RWPE2 (cell line): Measurements from ENCODE around the gene SOX4.

Experiments
- ATAC-seq: fragments of 200-7000 bp; cut with Tn5 transposase; 3 replicates; pipeline ENCODE4 v1.9.1; 2021; ENCODE audit warnings: low read depth
- DNase-seq: peaks from one replicate; pipeline ENCODE4 v3.0.0-alpha.2; 2020; ENCODE audit warnings: low spot score
- H3K27ac ChIP-seq: fragments of 450-650 bp; 2 replicates; pipeline ENCODE4 v1.5.1; 2017; ENCODE audit warnings: mild to moderate bottlenecking; ENCODE audit not compliant: poor library complexity, severe bottlenecking
- H3K27me3 ChIP-seq: fragments of 250-450 bp; sonication (Bioruptor Pico); 2 replicates; pipeline ENCODE4 v1.5.1; 2021; ENCODE audit warnings: mild to moderate bottlenecking, moderate library complexity; ENCODE audit not compliant: insufficient read depth, poor library complexity, severe bottlenecking
- H3K36me3 ChIP-seq: fragments of 250-450 bp; sonication (Bioruptor Pico); 2 replicates; pipeline ENCODE4 v1.5.1; 2020; ENCODE audit warnings: low read depth, mild to moderate bottlenecking, moderate library complexity
- H3K4me1 ChIP-seq: fragments of 250-450 bp; sonication (Bioruptor Pico); 2 replicates; pipeline ENCODE4 v1.5.1; 2021; ENCODE audit warnings: mild to moderate bottlenecking, moderate library complexity; ENCODE audit not compliant: insufficient read depth, poor library complexity, severe bottlenecking
- H3K4me3 ChIP-seq: fragments of 250-450 bp; sonication (Bioruptor Pico); 2 replicates; pipeline ENCODE4 v1.5.1; 2021; ENCODE audit warnings: mild to moderate bottlenecking, moderate library complexity; ENCODE audit not compliant: severe bottlenecking
- H3K9me3 ChIP-seq: fragments of 250-450 bp; sonication (Bioruptor Pico); 2 replicates; pipeline ENCODE4 v1.5.1; 2021; ENCODE audit warnings: mild to moderate bottlenecking, moderate library complexity; ENCODE audit not compliant: severe bottlenecking
- CTCF ChIP-seq: fragments of 450-650 bp; IDR thresholded peaks from one replicate; pipeline ENCODE4 v1.5.1; 2017; ENCODE audit warnings: mild to moderate bottlenecking, moderate library complexity; ENCODE audit not compliant: poor library complexity, severe bottlenecking

SOX4 gene

GRCh38 chr6:21599051-21599696 is 5.6 kb downstream of the SOX4 start:
- H3K27me3 ChIP-seq = no peaks in the 10 kb centered on the region
- H3K9me3 ChIP-seq = no peaks in the 10 kb centered on the region
- peak overlapping the region; percentile 79 for H3K27ac ChIP-seq
- H3K36me3 ChIP-seq = peaks cover 25% of the 10 kb centered on the region
- DNase-seq = no peak
- no peak overlapping the region for H3K4me3 ChIP-seq
- peaks cover 17% of the 10 kb centered on the region for H3K4me1 ChIP-seq
- no peak for TF ChIP-seq CTCF
- no peak for ATAC-seq

DNA sequence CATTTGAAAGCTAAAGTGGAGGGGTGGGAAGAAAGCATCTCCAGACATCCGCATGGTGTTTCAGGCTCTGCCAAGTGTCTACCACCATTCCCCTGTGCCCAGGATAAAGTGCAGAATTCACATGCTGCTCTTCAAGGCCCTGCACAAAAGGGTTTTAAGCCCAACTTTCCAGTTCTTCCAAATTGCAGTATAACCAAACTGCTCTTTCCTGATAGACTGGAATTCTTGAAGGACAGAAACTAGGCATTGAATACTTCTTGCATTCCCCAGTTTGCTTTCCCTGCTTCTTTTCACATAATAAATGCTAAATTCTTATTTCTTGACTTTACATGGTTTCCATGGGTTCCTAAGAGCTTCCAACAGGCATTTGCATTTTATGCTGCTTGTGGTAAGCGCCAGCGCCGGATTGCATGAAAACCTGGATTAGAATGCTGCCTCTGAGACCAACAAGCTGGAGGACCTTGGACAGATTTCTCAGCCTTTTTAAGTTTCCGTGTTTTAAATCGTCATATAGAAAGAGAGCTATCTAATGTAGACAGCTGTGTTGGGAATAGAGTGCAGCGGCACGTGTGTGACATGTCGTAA is 7.9 kb downstream of the SOX4 start:
- ATAC-seq = no peak
- DNase-seq = no peak
- H3K4me1 ChIP-seq = peaks cover 17% of the 10 kb centered on the region
- H3K36me3 ChIP-seq = peaks cover 22% of the 10 kb centered on the region
- TF ChIP-seq CTCF = no peak
- H3K27ac ChIP-seq = no peak overlapping the region
- H3K27me3 ChIP-seq = no peaks in the 10 kb centered on the region
- no peaks in the 10 kb centered on the region for H3K9me3 ChIP-seq
- H3K4me3 ChIP-seq = no peak overlapping the region

DNA sequence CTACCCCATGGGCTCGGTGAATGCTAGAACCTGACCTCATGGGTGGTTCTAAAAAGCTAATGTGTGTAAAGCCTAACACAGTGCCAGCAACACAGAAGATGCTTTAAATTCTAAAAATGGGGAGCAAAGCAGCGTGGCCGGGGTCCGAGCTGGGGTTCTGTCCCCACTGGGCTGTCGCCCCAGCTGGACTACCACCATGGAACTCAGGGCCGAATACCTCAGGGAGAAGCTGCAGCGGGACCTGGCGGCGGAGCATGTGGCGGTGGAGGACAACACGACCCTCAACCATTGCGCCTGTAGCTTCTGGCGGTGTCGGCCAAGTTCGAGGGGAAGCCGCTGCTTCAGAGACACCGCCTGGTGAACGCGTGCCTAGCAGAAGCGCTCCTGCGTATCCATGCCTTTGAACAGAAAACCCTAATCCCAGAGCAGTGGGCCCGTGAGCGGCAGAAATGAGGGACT is 8.4 kb downstream of the SOX4 start:
- H3K4me3 ChIP-seq = no peak overlapping the region
- no peak for TF ChIP-seq CTCF
- DNase-seq = no peak
- no peaks in the 10 kb centered on the region for H3K27me3 ChIP-seq
- H3K36me3 ChIP-seq = peaks cover 22% of the 10 kb centered on the region
- no peak overlapping the region for H3K27ac ChIP-seq
- ATAC-seq = no peak
- no peaks in the 10 kb centered on the region for H3K9me3 ChIP-seq
- peaks cover 17% of the 10 kb centered on the region for H3K4me1 ChIP-seq

DNA sequence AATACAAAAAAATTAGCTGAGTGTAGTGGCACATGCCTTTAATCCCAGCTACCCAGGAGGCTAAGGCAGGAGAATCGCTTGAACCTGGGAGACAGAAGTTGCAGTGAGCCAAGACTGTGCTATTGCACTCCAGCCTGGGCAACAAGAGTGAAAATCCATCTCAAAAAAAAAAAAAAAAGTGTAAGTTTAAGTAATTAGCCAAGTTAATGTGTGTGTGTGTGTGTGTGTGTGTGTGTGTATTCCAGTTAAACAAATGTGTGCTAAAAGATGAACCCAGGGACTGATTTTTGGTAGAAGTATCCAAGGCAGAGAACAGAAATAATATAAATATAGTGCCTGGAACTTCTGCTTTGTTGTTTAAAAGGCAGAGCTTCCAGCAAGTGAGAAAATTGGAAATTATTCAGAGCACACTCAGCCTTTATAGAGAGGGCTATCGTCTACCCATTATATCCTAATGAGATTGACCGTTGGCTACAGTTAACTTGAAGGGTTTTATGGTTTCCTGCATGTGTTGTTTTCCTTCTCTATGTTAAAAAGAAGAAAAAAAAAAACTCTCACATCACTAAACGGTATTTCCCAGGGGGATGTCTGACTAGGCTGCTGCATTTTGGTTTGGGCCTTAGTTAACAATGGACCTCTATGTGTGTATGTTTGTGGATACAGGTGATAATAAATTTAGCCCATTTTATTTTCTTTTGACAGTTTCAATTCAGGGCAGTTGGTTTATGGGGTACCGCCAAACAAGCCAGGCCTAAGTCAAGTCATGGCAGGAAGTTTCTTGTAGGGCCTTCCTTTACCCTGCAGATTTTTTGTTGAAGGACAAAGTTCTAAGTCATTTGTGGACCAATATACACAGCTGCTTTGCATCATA is 9.8 kb downstream of the SOX4 start:
- H3K36me3 ChIP-seq = peaks cover 13% of the 10 kb centered on the region
- no peak for TF ChIP-seq CTCF
- ATAC-seq = no peak
- H3K9me3 ChIP-seq = no peaks in the 10 kb centered on the region
- H3K27ac ChIP-seq = no peak overlapping the region
- no peak overlapping the region for H3K4me3 ChIP-seq
- peaks cover 13% of the 10 kb centered on the region for H3K4me1 ChIP-seq
- H3K27me3 ChIP-seq = no peaks in the 10 kb centered on the region
- DNase-seq = no peak
